H9 (cell line): ENCODE measurements around the gene GPR107. TPM values are rescaled to one million over a fixed set of nuclear protein-coding genes. Genes with fewer than 3 reads are reported as not detected.

ENCODE experiments used
- DNase-seq: peaks from one replicate; pipeline ENCODE4 v3.0.0-alpha.2; 2017
- H2AFZ ChIP-seq: one replicate; pipeline ENCODE4 v1.6.1; 2013; ENCODE audit warnings: mild to moderate bottlenecking, low read length, control low read depth, moderate library complexity
- H2AK5ac ChIP-seq: 2 replicates; pipeline ENCODE4 v1.6.1; 2013; ENCODE audit warnings: low read length, control low read depth, mixed read lengths; ENCODE audit not compliant: insufficient read length
- H2BK120ac ChIP-seq: one replicate; pipeline ENCODE4 v1.6.1; 2013; ENCODE audit warnings: low read depth, mild to moderate bottlenecking, low read length, control low read depth, inconsistent platforms; ENCODE audit not compliant: poor library complexity, severe bottlenecking
- H2BK12ac ChIP-seq: 2 replicates; pipeline ENCODE4 v1.6.1; 2013; ENCODE audit warnings: low read length, control low read depth, mixed read lengths, low read depth; ENCODE audit not compliant: insufficient read length
- H2BK15ac ChIP-seq: 2 replicates; pipeline ENCODE4 v1.6.1; 2013; ENCODE audit warnings: low read depth, low read length, control low read depth
- H2BK20ac ChIP-seq: one replicate; pipeline ENCODE4 v1.6.1; 2013; ENCODE audit warnings: low read depth, mild to moderate bottlenecking, low read length, control low read depth, inconsistent platforms; ENCODE audit not compliant: poor library complexity, severe bottlenecking
- H2BK5ac ChIP-seq: 2 replicates; pipeline ENCODE4 v1.6.1; 2013; ENCODE audit warnings: low read length, control low read depth, mixed read lengths; ENCODE audit not compliant: insufficient read length
- H3K14ac ChIP-seq: 2 replicates; pipeline ENCODE4 v1.6.1; 2013; ENCODE audit warnings: low read length, control low read depth; ENCODE audit not compliant: insufficient read depth
- H3K18ac ChIP-seq: 2 replicates; pipeline ENCODE4 v1.6.1; 2013; ENCODE audit warnings: low read depth, mild to moderate bottlenecking, mixed read lengths, low read length, control low read depth; ENCODE audit not compliant: insufficient read length
- H3K23ac ChIP-seq: 2 replicates; pipeline ENCODE4 v1.6.1; 2013; ENCODE audit warnings: low read length, control low read depth, mixed read lengths, low read depth; ENCODE audit not compliant: insufficient read length
- H3K23me2 ChIP-seq: 2 replicates; pipeline ENCODE4 v1.6.1; 2013; ENCODE audit warnings: low read depth, mild to moderate bottlenecking, mixed read lengths, low read length, control low read depth; ENCODE audit not compliant: insufficient read length, poor library complexity, severe bottlenecking
- H3K27ac ChIP-seq: 2 replicates; pipeline ENCODE4 v1.5.1; 2013; ENCODE audit warnings: low read length, control low read depth, mixed read lengths, low read depth; ENCODE audit not compliant: insufficient read length
- H3K27me3 ChIP-seq: 2 replicates; pipeline ENCODE4 v1.6.1; 2013; ENCODE audit warnings: low read length, control low read depth, inconsistent platforms; ENCODE audit not compliant: insufficient read depth
- H3K4ac ChIP-seq: 2 replicates; pipeline ENCODE4 v1.6.1; 2013; ENCODE audit warnings: low read depth, mild to moderate bottlenecking, control low read depth, inconsistent platforms, low read length, moderate library complexity
- H3K4me1 ChIP-seq: 2 replicates; pipeline ENCODE4 v1.6.1; 2013; ENCODE audit warnings: low read length, control low read depth, inconsistent platforms; ENCODE audit not compliant: insufficient read depth
- H3K4me2 ChIP-seq: 2 replicates; pipeline ENCODE4 v1.6.1; 2013; ENCODE audit warnings: low read length, control low read depth, mixed read lengths; ENCODE audit not compliant: insufficient read length, insufficient read depth
- H3K56ac ChIP-seq: 2 replicates; pipeline ENCODE4 v1.6.1; 2013; ENCODE audit warnings: low read depth, mild to moderate bottlenecking, mixed read lengths, low read length, control low read depth; ENCODE audit not compliant: insufficient read length
- H3K79me1 ChIP-seq: 2 replicates; pipeline ENCODE4 v1.6.1; 2013; ENCODE audit warnings: low read depth, mild to moderate bottlenecking, moderate library complexity, low read length, control low read depth, inconsistent platforms; ENCODE audit not compliant: insufficient read depth, poor library complexity, severe bottlenecking
- H3K79me2 ChIP-seq: 2 replicates; pipeline ENCODE4 v1.6.1; 2013; ENCODE audit warnings: low read length, control low read depth, inconsistent platforms; ENCODE audit not compliant: insufficient read depth
- H3K9ac ChIP-seq: 2 replicates; pipeline ENCODE4 v1.6.1; 2013; ENCODE audit warnings: low read length, control low read depth, mixed read lengths; ENCODE audit not compliant: insufficient read length; ENCODE audit errors: extremely low read depth
- H3K9me3 ChIP-seq: one replicate; pipeline ENCODE4 v1.6.1; 2013; ENCODE audit warnings: low read depth, low read length, inconsistent platforms; ENCODE audit not compliant: control insufficient read depth
- H3T11ph ChIP-seq: one replicate; pipeline ENCODE4 v1.6.1; 2013; ENCODE audit warnings: mild to moderate bottlenecking, low read length, control low read depth, inconsistent platforms
- H4K20me1 ChIP-seq: one replicate; pipeline ENCODE4 v1.6.1; 2013; ENCODE audit not compliant: control insufficient read depth, insufficient read length, insufficient read depth
- H4K5ac ChIP-seq: 2 replicates; pipeline ENCODE4 v1.6.1; 2013; ENCODE audit warnings: low read depth, mild to moderate bottlenecking, mixed read lengths, low read length, control low read depth; ENCODE audit not compliant: insufficient read length
- H4K8ac ChIP-seq: replicated peaks from 2 replicates; pipeline ENCODE4 v1.6.1; 2013; ENCODE audit warnings: low read length, control low read depth, mixed read lengths, low read depth; ENCODE audit not compliant: insufficient read length
- H4K91ac ChIP-seq: 2 replicates; pipeline ENCODE4 v1.6.1; 2013; ENCODE audit warnings: low read depth, mild to moderate bottlenecking, moderate library complexity, mixed read lengths, low read length, control low read depth; ENCODE audit not compliant: insufficient read length
- H3K27ac Mint-ChIP-seq, 3 experiments: 2 replicates in 2 of 3; 3 replicates in 1 of 3; pipeline ENCODE4 v1.8.0; 2020 to 2021; ENCODE audit warnings: mixed read lengths in 3 of 3, mild to moderate bottlenecking in 1 of 3, moderate library complexity in 1 of 3
- H3K27me3 Mint-ChIP-seq: 2 replicates; pipeline ENCODE4 v1.8.0; 2021; ENCODE audit warnings: low read depth, mild to moderate bottlenecking, moderate library complexity, mixed read lengths
- H3K36me3 Mint-ChIP-seq, 3 experiments: 2 replicates in 2 of 3; 3 replicates in 1 of 3; pipeline ENCODE4 v1.8.0; 2020 to 2021; ENCODE audit warnings: low read depth in 3 of 3, mixed read lengths in 3 of 3; ENCODE audit not compliant: insufficient read depth in 1 of 3
- H3K4me1 Mint-ChIP-seq, 2 experiments: 2 replicates each; pipeline ENCODE4 v1.8.0; 2020; ENCODE audit warnings: mixed read lengths in 2 of 2
- H3K4me3 Mint-ChIP-seq, 2 experiments: 2 replicates in 1 of 2; 3 replicates in 1 of 2; pipeline ENCODE4 v1.8.0; 2020 to 2021; ENCODE audit warnings: mild to moderate bottlenecking in 2 of 2, mixed read lengths in 2 of 2, moderate library complexity in 1 of 2
- H3K9me3 Mint-ChIP-seq, 2 experiments: 2 replicates in 1 of 2; 3 replicates in 1 of 2; pipeline ENCODE4 v1.8.0; 2020; ENCODE audit warnings: mild to moderate bottlenecking in 2 of 2, mixed read lengths in 2 of 2, moderate library complexity in 1 of 2
- WGBS: extraction: QIAGEN DNeasy Blood & Tissue Kit; methylation state at CpG from one replicate; pipeline ENCODE4 v1.1.7; 2013; ENCODE audit warnings: missing lambda C conversion rate, low lambda C conversion rate, mixed read lengths; ENCODE audit not compliant: insufficient read length; ENCODE audit errors: extremely low coverage; 5-methylcytosine and 5-hydroxymethylcytosine counted together
- total RNA-seq: library from RNA; stranded (reverse); gene quantifications from 2 replicates; pipeline ENCODE4 v1.2.1, GENCODE V29; 2021
- TF ChIP-seq, protein P1 (sequence below): fragments of 200-600 bp; sonication (generic); conservative IDR thresholded peaks from 3 replicates; pipeline ENCODE4 v1.8.0; 2021; ENCODE audit warnings: antibody characterized with exemption, mild to moderate bottlenecking

Gene GPR107
- total RNA-seq, 1 experiment from 2014 or later, result 38.0 TPM

GRCh38 chr9:130185017-130185416, 131.3 kb downstream of the GPR107 start:
- H3K4me1 Mint-ChIP-seq, result peaks cover 34 to 48% of the 10 kb centered on the region in 2 experiments

More at GRCh38 chr9:130185017-130185416, 131.3 kb downstream of the GPR107 start:
- H3K4me3 Mint-ChIP-seq, result no peak overlapping the region
- H3K36me3 Mint-ChIP-seq, result no peaks in the 10 kb centered on the region
- Histone ChIP-seq H2AK5ac (no peak overlapping the region), H2BK120ac (no peak overlapping the region), H2BK12ac (no peak overlapping the region), H3K79me2 (no peaks in the 10 kb centered on the region; the same call in 1 of the 2 replicates), H3K4ac (no peak overlapping the region), H2BK15ac (no peak overlapping the region), H2BK20ac (no peak overlapping the region), H3K56ac (no peak overlapping the region), H4K20me1 (no peaks in the 10 kb centered on the region), H4K5ac (no peak overlapping the region), H4K8ac (no peak overlapping the region), H3K27ac (no peak overlapping the region), H3K79me1 (no peaks in the 10 kb centered on the region), H4K91ac (no peak overlapping the region), H3K14ac (no peak overlapping the region), H3K9ac (no peak overlapping the region), H2AFZ (no peak overlapping the region), H3K4me2 (no peak overlapping the region), H3K23ac (no peak overlapping the region), H3K4me1 (peaks cover 3% of the 10 kb centered on the region; the same call in 1 of the 2 replicates), H3T11ph (no peak overlapping the region), H2BK5ac (no peak overlapping the region), H3K18ac (no peak overlapping the region), H3K27me3 (no peaks in the 10 kb centered on the region), H3K9me3 (no peaks in the 10 kb centered on the region), H3K23me2 (no peaks in the 10 kb centered on the region)
- H3K27ac Mint-ChIP-seq, result peak overlapping the region; percentile 73 to 88 (median 73); a peak in 4 of 7 replicates
- no peak for DNase-seq
- TF ChIP-seq, protein P1, sequence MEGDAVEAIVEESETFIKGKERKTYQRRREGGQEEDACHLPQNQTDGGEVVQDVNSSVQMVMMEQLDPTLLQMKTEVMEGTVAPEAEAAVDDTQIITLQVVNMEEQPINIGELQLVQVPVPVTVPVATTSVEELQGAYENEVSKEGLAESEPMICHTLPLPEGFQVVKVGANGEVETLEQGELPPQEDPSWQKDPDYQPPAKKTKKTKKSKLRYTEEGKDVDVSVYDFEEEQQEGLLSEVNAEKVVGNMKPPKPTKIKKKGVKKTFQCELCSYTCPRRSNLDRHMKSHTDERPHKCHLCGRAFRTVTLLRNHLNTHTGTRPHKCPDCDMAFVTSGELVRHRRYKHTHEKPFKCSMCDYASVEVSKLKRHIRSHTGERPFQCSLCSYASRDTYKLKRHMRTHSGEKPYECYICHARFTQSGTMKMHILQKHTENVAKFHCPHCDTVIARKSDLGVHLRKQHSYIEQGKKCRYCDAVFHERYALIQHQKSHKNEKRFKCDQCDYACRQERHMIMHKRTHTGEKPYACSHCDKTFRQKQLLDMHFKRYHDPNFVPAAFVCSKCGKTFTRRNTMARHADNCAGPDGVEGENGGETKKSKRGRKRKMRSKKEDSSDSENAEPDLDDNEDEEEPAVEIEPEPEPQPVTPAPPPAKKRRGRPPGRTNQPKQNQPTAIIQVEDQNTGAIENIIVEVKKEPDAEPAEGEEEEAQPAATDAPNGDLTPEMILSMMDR, result no peak; the same call in 2 of the 3 replicates
- H3K9me3 Mint-ChIP-seq, result no peaks in the 10 kb centered on the region
- no CpG with 5 or more reads among the region's 15 CpGs for WGBS
- H3K27me3 Mint-ChIP-seq, result no peaks in the 10 kb centered on the region
